Mesothelial cell of epicardium (in vitro differentiated cells): Measurements from ENCODE around the gene C20orf173. TPM values are rescaled to one million over a fixed set of nuclear protein-coding genes. Genes with fewer than 3 reads are reported as not detected.

Experiments
- DNase-seq, 2 experiments: peaks; one replicate each; pipeline ENCODE4 v3.0.0; 2021; ENCODE audit warnings: low spot score in 2 of 2; ENCODE audit not compliant: unreplicated experiment in 2 of 2
- H3K27ac Mint-ChIP-seq: 2 replicates; pipeline ENCODE4 v1.8.0; 2021; ENCODE audit warnings: mixed read lengths
- H3K27me3 Mint-ChIP-seq: 2 replicates; pipeline ENCODE4 v1.8.0; 2021; ENCODE audit warnings: low read depth, mixed read lengths
- H3K36me3 Mint-ChIP-seq: 2 replicates; pipeline ENCODE4 v1.8.0; 2021; ENCODE audit warnings: mixed read lengths
- H3K4me1 Mint-ChIP-seq: 2 replicates; pipeline ENCODE4 v1.8.0; 2021; ENCODE audit warnings: mixed read lengths
- H3K4me3 Mint-ChIP-seq: 2 replicates; pipeline ENCODE4 v1.8.0; 2021; ENCODE audit warnings: mild to moderate bottlenecking, moderate library complexity, mixed read lengths
- H3K9me3 Mint-ChIP-seq: 2 replicates; pipeline ENCODE4 v1.8.0; 2021; ENCODE audit warnings: mixed read lengths
- CTCF ChIP-seq: fragments of 200-600 bp; sonication (generic); IDR thresholded peaks from one replicate; pipeline ENCODE4 v1.5.0; 2021; ENCODE audit warnings: antibody characterized with exemption; ENCODE audit not compliant: unreplicated experiment
- total RNA-seq: library from RNA; stranded (reverse); gene quantifications from 3 replicates; pipeline ENCODE4 v1.2.1, GENCODE V29; 2021

Gene C20orf173
- total RNA-seq, 1 donor from 2014 or later, result not detected

GRCh38 chr20:35571555-35571954, 42.1 kb upstream of the C20orf173 start:
- Mint-ChIP-seq H3K4me3 (no peak overlapping the region), H3K36me3 (peaks cover 2% of the 10 kb centered on the region), H3K9me3 (peaks cover 12% of the 10 kb centered on the region), H3K4me1 (no peaks in the 10 kb centered on the region), H3K27me3 (peaks cover 2% of the 10 kb centered on the region), H3K27ac (no peak overlapping the region)
- DNase-seq, result no peak
- no peak for TF ChIP-seq CTCF

- DNase-seq, result no peak
- H3K4me3 Mint-ChIP-seq, result no peak overlapping the region
- H3K9me3 Mint-ChIP-seq, result peaks cover 4% of the 10 kb centered on the region
- no peaks in the 10 kb centered on the region for H3K4me1 Mint-ChIP-seq
- peaks cover 2% of the 10 kb centered on the region for H3K36me3 Mint-ChIP-seq
- H3K27ac Mint-ChIP-seq, result no peak overlapping the region
- peaks cover 2% of the 10 kb centered on the region for H3K27me3 Mint-ChIP-seq
- TF ChIP-seq CTCF, result no peak
Observed at GRCh38 chr20:35568645-35569044, 39.2 kb upstream of the C20orf173 start.

GRCh38 chr20:35564905-35565304, 35.5 kb upstream of the C20orf173 start:
- no peaks in the 10 kb centered on the region for H3K4me1 Mint-ChIP-seq
- no peak for TF ChIP-seq CTCF
- no peaks in the 10 kb centered on the region for H3K27me3 Mint-ChIP-seq
- H3K9me3 Mint-ChIP-seq, result no peaks in the 10 kb centered on the region
- no peak for DNase-seq
- H3K27ac Mint-ChIP-seq, result no peak overlapping the region
- no peak overlapping the region for H3K4me3 Mint-ChIP-seq
- no peaks in the 10 kb centered on the region for H3K36me3 Mint-ChIP-seq

GRCh38 chr20:35563834-35564233, 34.4 kb upstream of the C20orf173 start:
- H3K27me3 Mint-ChIP-seq, result no peaks in the 10 kb centered on the region
- H3K27ac Mint-ChIP-seq, result no peak overlapping the region
- no peaks in the 10 kb centered on the region for H3K36me3 Mint-ChIP-seq
- no peak for TF ChIP-seq CTCF
- no peaks in the 10 kb centered on the region for H3K4me1 Mint-ChIP-seq
- no peaks in the 10 kb centered on the region for H3K9me3 Mint-ChIP-seq
- no peak overlapping the region for H3K4me3 Mint-ChIP-seq
- no peak for DNase-seq

GRCh38 chr20:35562541-35563110, 33.2 kb upstream of the C20orf173 start:
- H3K4me3 Mint-ChIP-seq, result no peak overlapping the region
- DNase-seq, result no peak
- no peaks in the 10 kb centered on the region for H3K27me3 Mint-ChIP-seq
- no peak overlapping the region for H3K27ac Mint-ChIP-seq
- no peaks in the 10 kb centered on the region for H3K4me1 Mint-ChIP-seq
- no peaks in the 10 kb centered on the region for H3K9me3 Mint-ChIP-seq
- TF ChIP-seq CTCF, result no peak
- peaks cover 8% of the 10 kb centered on the region for H3K36me3 Mint-ChIP-seq

- H3K36me3 Mint-ChIP-seq, result peaks cover 12% of the 10 kb centered on the region
- H3K4me1 Mint-ChIP-seq, result no peaks in the 10 kb centered on the region
- H3K4me3 Mint-ChIP-seq, result no peak overlapping the region
- DNase-seq, result no peak
- no peak overlapping the region for H3K27ac Mint-ChIP-seq
- H3K27me3 Mint-ChIP-seq, result no peaks in the 10 kb centered on the region
- H3K9me3 Mint-ChIP-seq, result no peaks in the 10 kb centered on the region
- no peak for TF ChIP-seq CTCF
Observed at GRCh38 chr20:35561671-35562070, 32.2 kb upstream of the C20orf173 start.
